Measurements from ENCODE around the gene COL6A2. TPM values are rescaled to one million over a fixed set of nuclear protein-coding genes. Genes with fewer than 3 reads are reported as not detected.
"Not testable (repeated sequence)": the region's sequence is repeated elsewhere in the genome, so short reads cannot be mapped to it uniquely, and the experiment has no call there.

The COL6A2 gene
- total and polyA plus RNA-seq, 2 of the 13 experiments (the other 11 are each of a cell fraction or from before 2014, with no cell fraction given) = 0.07 to 0.41 TPM

DNA sequence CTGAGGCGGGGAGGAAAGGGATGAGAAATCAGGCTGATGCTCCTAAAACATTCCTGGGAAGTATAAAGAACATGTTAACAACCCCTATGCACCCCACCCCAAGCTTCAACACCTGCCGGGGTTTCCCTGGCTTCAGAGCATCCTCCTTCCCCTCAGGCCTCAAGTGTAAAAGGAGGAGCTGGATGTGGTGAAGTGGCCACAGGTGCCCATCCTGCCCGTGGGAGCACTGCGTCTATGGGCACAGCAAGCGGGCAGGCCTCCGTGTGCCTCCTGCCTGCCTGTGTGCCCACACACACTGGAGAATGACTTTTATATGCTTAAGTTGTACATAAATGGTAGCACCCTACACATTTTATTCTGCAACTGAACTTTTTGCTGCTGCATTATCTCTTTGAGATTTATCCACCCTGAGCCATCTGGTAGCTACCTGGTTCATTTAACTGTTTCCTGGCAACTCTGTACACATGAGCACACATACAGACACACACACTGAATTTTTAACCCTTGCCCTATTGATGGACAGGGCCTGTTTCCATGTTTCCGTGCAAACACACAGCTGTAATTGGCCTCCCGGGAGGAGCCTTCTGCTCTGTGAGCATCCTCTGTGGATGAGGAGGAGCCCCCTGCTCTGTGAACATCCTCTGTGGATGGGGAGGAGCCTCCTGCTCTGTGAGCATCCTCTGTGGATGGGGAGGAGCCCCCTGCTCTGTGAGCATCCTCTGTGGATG lies 70.9 kb downstream of the COL6A2 start:
- WGBS (ENCODE audit: low lambda C conversion rate) = 61% methylated on average over 8 of the region's 8 CpGs
- in situ Hi-C loops (cut with HindIII; ENCODE audit: extremely low pct_ligation_motif_present, low pct_unique_long_range_greater_than_20kb) (no loop called here), intact Hi-C loops (cut with micrococcal nuclease; ENCODE audit: unreplicated experiment) (no loop called here)
- no TSS peak for BruUV-seq (replicated peaks)
- no peak for ATAC-seq
- DNase-seq (ENCODE audit: low spot score) = no peak
- no peaks in the 10 kb centered on the region for H3K4me1 ChIP-seq (ENCODE audit: insufficient read depth, low read length)
- FAIRE-seq = no peak
- no peaks in the 10 kb centered on the region for H3K9me3 ChIP-seq (ENCODE audit: low read length)
- ChIA-PET POLR2A (no interaction called here), CTCF (ENCODE audit: low intra/inter-chr PET ratio, low total read pairs) (no interaction called here)
- H3K4me3 ChIP-seq (replicated peaks in 1 of 3; ENCODE audit: insufficient read depth in 1 of 3, low read depth in 2 of 3, low read length in 3 of 3) = no peak overlapping the region
- H3K9ac ChIP-seq (ENCODE audit: insufficient read depth, low read depth, low read length) = no peak overlapping the region
- H2AFZ ChIP-seq (ENCODE audit: low read length) = no peak overlapping the region
- no peaks in the 10 kb centered on the region for H3K79me2 ChIP-seq (ENCODE audit: insufficient read depth, low read length)
- no peaks in the 10 kb centered on the region for H4K20me1 ChIP-seq (ENCODE audit: insufficient read depth, low read length)
- H3K27me3 ChIP-seq (ENCODE audit: control insufficient read depth in 1 of 2, insufficient read depth in 2 of 2, low read length in 2 of 2) = no peaks in the 10 kb centered on the region; a peak in 1 of 5 replicates
- H3K4me2 ChIP-seq (ENCODE audit: low read depth, low read length) = no peak overlapping the region
- no peak for TF ChIP-seq ZNF484 (CRISPR knock-in tag; IDR thresholded peaks at IDR 0.05; ENCODE audit: borderline replicate concordance, low read depth)
- no peak for TF ChIP-seq NKX3-1 (CRISPR knock-in tag; IDR thresholded peaks at IDR 0.05)
- no peak for TF ChIP-seq ZEB1 (IDR thresholded peaks at IDR 0.05; ENCODE audit: insufficient replicate concordance, low read depth)
- TF ChIP-seq ZNF841 (CRISPR knock-in tag; IDR thresholded peaks at IDR 0.05; ENCODE audit: borderline replicate concordance) = no peak
- no peak for TF ChIP-seq ZSCAN31 (CRISPR knock-in tag; IDR thresholded peaks at IDR 0.05; ENCODE audit: low read depth)
- no peak for TF ChIP-seq JUNB (CRISPR knock-in tag; IDR thresholded peaks at IDR 0.05; ENCODE audit: borderline replicate concordance)
- no peak for TF ChIP-seq FLYWCH1 (CRISPR knock-in tag; IDR thresholded peaks at IDR 0.05)
- no peak for TF ChIP-seq ZFY (CRISPR knock-in tag; IDR thresholded peaks at IDR 0.05)
- no peak for TF ChIP-seq ZNF432 (CRISPR knock-in tag; IDR thresholded peaks at IDR 0.05; ENCODE audit: borderline replicate concordance)
- TF ChIP-seq MIER3 (CRISPR knock-in tag; IDR thresholded peaks at IDR 0.05; ENCODE audit: borderline replicate concordance) = no peak
- no peak overlapping the region for H3K27ac ChIP-seq (ENCODE audit: extremely low read length, insufficient read depth, low read length)
- no peaks in the 10 kb centered on the region for H3K36me3 ChIP-seq (replicated peaks in 1 of 2; ENCODE audit: control insufficient read depth in 1 of 2, insufficient read depth in 2 of 2, low read length in 2 of 2)

DNA sequence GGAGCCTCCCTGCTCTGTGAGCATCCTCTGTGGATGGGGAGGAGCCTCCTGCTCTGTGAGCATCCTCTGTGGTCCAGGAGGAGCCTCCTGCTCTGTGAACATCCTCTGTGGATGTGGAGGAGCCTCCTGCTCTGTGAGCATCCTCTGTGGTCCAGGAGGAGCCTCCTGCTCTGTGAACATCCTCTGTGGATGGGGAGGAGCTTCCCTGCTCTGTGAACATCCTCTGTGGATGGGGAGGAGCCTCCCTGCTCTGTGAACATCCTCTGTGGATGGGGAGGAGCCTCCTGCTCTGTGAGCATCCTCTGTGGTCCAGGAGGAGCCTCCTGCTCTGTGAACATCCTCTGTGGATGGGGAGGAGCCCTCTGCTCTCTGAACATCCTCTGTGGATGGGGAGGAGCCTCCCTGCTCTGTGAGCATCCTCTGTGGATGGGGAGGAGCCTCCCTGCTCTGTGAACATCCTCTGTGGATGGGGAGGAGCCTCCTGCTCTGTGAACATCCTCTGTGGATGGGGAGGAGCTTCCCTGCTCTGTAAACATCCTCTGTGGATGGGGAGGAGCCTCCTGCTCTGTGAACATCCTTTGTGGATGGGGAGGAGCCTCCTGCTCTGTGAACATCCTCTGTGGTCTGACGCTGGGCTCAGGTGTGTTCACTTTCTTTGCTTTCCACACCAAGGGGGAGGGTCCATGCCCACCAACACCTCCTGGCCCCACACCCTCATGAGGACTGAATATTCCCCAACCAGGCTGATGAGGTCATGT lies 72.7 kb downstream of the COL6A2 start:
- CTCF ChIA-PET (ENCODE audit: low intra/inter-chr PET ratio, low total read pairs); H3K27me3 ChIP-seq (ENCODE audit: control insufficient read depth in 1 of 2, insufficient read depth in 2 of 2, low read length in 2 of 2); H3K4me1 ChIP-seq (ENCODE audit: insufficient read depth, low read length); H3K27ac ChIP-seq (ENCODE audit: extremely low read length, insufficient read depth, low read length); H3K79me2 ChIP-seq (ENCODE audit: insufficient read depth, low read length); H2AFZ ChIP-seq (ENCODE audit: low read length); H3K9ac ChIP-seq (ENCODE audit: insufficient read depth, low read depth, low read length); H3K36me3 ChIP-seq (replicated peaks in 1 of 2; ENCODE audit: control insufficient read depth in 1 of 2, insufficient read depth in 2 of 2, low read length in 2 of 2); DNase-seq (ENCODE audit: low spot score); intact Hi-C loops (cut with micrococcal nuclease; ENCODE audit: unreplicated experiment); FAIRE-seq; H4K20me1 ChIP-seq (ENCODE audit: insufficient read depth, low read length); H3K4me3 ChIP-seq (replicated peaks in 1 of 3; ENCODE audit: insufficient read depth in 1 of 3, low read depth in 2 of 3, low read length in 3 of 3); H3K4me2 ChIP-seq (ENCODE audit: low read depth, low read length); ATAC-seq; H3K9me3 ChIP-seq (ENCODE audit: low read length); POLR2A ChIA-PET; BruUV-seq (replicated peaks); in situ Hi-C loops (cut with HindIII; ENCODE audit: extremely low pct_ligation_motif_present, low pct_unique_long_range_greater_than_20kb): not testable (repeated sequence)
- 67% methylated on average over 1 of the region's 1 CpG for WGBS (ENCODE audit: low lambda C conversion rate)
